ENCODE measurements around the gene GEMIN4. TPM values are rescaled to one million over a fixed set of nuclear protein-coding genes. Genes with fewer than 3 reads are reported as not detected.

The GEMIN4 gene
- total and polyA plus RNA-seq, 2 of the 8 experiments (the other 6 are each of a cell fraction or from before 2014, with no cell fraction given), result 32.1 to 51.9 TPM

DNA sequence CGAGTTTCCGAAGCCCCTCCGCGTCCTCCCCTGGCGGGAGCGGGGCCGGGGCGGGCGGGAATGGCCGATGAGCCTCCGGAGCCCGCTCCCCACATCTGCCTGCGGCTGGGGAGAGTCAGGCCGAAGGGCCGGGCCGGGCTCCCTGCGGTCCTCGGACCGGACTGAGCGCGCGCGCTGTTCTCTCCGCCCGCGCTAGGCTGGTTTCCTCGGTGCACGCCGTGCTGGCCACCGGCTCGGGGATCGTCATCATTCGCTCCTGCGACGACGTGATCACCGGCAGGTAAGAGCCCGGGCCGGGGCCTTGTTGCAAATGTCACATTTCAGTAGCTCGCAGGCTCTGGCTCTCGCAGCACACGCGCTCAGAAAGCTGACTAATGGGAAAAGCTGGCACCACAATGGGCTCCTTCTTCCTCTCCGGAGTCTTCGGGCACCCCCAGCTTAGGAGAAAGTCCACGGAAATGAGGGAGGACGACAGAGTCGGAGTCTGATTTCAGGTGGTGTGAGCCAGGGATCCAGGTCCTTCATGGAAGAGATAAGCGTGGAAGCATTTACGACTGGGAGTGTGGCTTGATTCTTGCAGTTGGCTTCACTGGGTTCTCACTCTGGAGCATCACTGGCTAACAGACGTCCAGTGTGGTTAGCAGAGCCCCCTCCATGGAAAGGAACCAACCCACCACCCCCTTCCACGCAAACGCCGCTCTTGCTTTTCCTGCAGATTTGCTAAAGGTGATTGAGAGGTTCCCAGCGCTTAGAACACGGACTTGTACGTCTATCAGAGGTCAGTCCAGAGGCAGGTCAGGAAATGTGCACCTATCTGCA, 19.0 kb downstream of the GEMIN4 start (continued):
- TF ChIP-seq TCF12 (IDR thresholded peaks at IDR 0.05; ENCODE audit: low read depth, low read length), result no peak
- peak; percentile 27 for TF ChIP-seq TAF7 (optimal IDR thresholded peaks at IDR 0.05; ENCODE audit: borderline replicate concordance, low read depth, low read length)
- no peak for TF ChIP-seq BCL11A (IDR thresholded peaks at IDR 0.05; ENCODE audit: low read depth in 2 of 2, low read length in 2 of 2)
- TF ChIP-seq SIN3A (conservative IDR thresholded peaks at IDR 0.05 in 1 of 2, IDR thresholded peaks at IDR 0.05 in 1 of 2; ENCODE audit: low read depth in 1 of 2, low read length in 2 of 2), result 0 out of 4 replicates have a peak, but pooled peaks of 1 of the 2 experiments have one; percentile 54
- TF ChIP-seq JUN (IDR thresholded peaks at IDR 0.05; ENCODE audit: low read depth, low read length), result no peak
- TF ChIP-seq POLR2A (IDR thresholded peaks at IDR 0.05; ENCODE audit: control extremely low read depth in 1 of 2, low read depth in 2 of 2, low read length in 2 of 2), result peak in 1 of 2 experiments; percentile 6; a peak in 1 of 3 replicates
- TF ChIP-seq, protein P1, sequence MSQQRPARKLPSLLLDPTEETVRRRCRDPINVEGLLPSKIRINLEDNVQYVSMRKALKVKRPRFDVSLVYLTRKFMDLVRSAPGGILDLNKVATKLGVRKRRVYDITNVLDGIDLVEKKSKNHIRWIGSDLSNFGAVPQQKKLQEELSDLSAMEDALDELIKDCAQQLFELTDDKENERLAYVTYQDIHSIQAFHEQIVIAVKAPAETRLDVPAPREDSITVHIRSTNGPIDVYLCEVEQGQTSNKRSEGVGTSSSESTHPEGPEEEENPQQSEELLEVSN (IDR thresholded peaks at IDR 0.05), result no peak; the same call in 1 of the 2 replicates
